AG10803 (cell line): Measurements from ENCODE around the gene DCLK2.

Experiments used
- DNase-seq: peaks from one replicate; pipeline ENCODE4 v3.0.0; 2010; ENCODE audit warnings: low read depth
- H3K4me3 ChIP-seq: 2 replicates; pipeline ENCODE4 v1.5.1; 2011; ENCODE audit warnings: mild to moderate bottlenecking, low read length, control low read depth
- TF ChIP-seq, protein P1 (sequence below): conservative IDR thresholded peaks from 2 replicates; pipeline ENCODE4 v1.5.1; 2011; ENCODE audit warnings: mild to moderate bottlenecking, low read length, control low read depth, inconsistent platforms

DCLK2 gene

DNA sequence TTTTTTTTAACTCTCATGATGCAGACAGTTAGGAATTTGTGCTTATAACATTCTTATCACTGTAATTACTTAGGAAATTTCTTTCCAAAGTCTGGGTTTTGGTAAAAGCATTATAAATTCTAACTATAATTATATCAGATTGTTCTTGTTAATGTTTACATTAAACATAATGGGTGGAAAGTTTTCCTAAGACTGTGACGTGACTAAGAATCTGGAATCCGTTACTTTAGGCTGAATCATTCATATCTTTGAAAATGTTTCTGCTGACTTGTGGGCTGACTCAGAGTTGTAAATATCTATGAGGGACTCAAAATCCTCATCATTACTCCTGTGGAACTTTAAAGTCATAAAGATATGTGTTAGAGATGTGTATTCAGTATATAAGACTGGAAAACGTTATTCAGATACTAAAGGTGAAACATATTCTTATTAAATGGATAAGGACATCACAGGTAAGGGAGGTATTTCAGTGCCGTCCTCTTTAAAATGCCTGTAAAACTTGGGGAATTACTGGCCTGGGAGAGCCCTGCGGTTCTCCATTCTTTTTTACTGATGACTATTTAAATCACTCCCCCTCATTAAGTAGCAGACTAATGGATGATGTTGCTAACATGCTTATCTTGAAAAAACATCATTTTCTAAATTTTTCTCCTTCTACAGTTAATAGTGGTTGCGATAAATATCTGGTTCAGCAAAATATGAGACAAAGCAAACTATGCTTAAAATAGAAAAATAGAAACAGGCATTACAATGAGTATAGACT is 159.0 kb downstream of the DCLK2 start:
- DNase-seq: peak; percentile 94
- TF ChIP-seq, protein P1, sequence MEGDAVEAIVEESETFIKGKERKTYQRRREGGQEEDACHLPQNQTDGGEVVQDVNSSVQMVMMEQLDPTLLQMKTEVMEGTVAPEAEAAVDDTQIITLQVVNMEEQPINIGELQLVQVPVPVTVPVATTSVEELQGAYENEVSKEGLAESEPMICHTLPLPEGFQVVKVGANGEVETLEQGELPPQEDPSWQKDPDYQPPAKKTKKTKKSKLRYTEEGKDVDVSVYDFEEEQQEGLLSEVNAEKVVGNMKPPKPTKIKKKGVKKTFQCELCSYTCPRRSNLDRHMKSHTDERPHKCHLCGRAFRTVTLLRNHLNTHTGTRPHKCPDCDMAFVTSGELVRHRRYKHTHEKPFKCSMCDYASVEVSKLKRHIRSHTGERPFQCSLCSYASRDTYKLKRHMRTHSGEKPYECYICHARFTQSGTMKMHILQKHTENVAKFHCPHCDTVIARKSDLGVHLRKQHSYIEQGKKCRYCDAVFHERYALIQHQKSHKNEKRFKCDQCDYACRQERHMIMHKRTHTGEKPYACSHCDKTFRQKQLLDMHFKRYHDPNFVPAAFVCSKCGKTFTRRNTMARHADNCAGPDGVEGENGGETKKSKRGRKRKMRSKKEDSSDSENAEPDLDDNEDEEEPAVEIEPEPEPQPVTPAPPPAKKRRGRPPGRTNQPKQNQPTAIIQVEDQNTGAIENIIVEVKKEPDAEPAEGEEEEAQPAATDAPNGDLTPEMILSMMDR: no peak
- no peak overlapping the region for H3K4me3 ChIP-seq

GRCh38 chr4:150238591-150238990 is 160.3 kb downstream of the DCLK2 start:
- TF ChIP-seq, protein P1: no peak
- no peak for DNase-seq
- H3K4me3 ChIP-seq: no peak overlapping the region

- TF ChIP-seq, protein P1: no peak
- H3K4me3 ChIP-seq: no peak overlapping the region
- DNase-seq: peak; percentile 52
Measured at GRCh38 chr4:150240011-150240410, 161.8 kb downstream of the DCLK2 start.

DNA sequence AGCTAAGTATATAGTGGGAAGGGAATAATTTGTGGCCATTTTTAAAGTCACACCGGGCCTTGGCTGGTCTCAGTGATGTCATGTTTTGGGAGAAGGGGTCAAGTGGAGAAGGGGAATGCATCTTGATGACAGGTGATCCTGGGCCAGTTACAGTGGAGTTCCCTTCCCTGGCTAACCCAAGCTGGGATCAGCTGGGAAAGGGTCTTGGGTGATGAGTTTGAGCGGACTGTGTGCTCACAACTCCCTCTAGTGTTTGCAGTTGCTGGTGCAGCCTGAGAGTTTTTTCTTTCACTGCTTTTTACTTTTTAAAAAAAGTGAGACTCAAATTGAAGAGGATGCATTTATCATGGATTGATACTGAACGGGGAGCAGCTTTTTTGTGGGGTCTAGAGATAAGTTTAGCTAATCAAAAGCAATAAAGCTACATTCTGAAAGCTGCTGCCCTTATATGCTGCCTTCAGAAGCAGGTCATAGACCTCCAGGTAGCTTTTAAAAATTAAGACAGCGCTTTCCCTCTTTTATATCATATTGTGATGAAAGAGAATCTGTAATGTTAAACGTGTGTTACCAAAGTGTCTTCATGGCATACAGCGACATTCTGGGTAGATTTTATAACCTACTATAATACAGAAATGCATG is 164.7 kb downstream of the DCLK2 start:
- H3K4me3 ChIP-seq: no peak overlapping the region
- TF ChIP-seq, protein P1: peak; percentile 96
- DNase-seq: peak; percentile 43

GRCh38 chr4:150243932-150244331 is 165.7 kb downstream of the DCLK2 start:
- TF ChIP-seq, protein P1: no peak
- no peak overlapping the region for H3K4me3 ChIP-seq
- no peak for DNase-seq

GRCh38 chr4:150244600-150244999 is 166.4 kb downstream of the DCLK2 start:
- TF ChIP-seq, protein P1: no peak
- no peak overlapping the region for H3K4me3 ChIP-seq
- peak; percentile 62 for DNase-seq

DNA sequence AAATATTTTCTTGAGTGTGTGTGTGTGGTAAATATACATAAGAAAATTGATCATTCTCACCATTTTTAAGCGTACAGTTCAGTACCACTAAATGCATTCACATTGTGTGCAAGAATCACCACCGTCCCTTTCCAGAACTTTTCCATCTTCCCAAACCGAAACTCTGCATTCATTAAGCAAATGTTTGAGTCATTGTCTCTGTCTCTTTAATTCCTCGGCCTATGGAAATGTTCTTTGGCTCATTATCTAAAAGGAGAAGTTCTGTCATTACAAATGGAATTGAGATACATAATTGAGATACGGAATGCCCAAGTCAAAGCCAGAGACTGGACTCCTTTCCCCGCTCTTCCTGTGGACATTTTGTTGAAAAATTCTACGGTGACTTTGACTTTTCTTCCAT is 168.9 kb downstream of the DCLK2 start:
- H3K4me3 ChIP-seq: no peak overlapping the region
- TF ChIP-seq, protein P1: no peak
- no peak for DNase-seq
